ENCODE results near the gene WNT3. TPM values are rescaled to one million over a fixed set of nuclear protein-coding genes. Genes with fewer than 3 reads are reported as not detected.

Gene WNT3
- total and polyA plus RNA-seq, 2 of the 8 experiments (the other 6 are each of a cell fraction or from before 2014, with no cell fraction given), result 0.56 to 2.0 TPM

DNA sequence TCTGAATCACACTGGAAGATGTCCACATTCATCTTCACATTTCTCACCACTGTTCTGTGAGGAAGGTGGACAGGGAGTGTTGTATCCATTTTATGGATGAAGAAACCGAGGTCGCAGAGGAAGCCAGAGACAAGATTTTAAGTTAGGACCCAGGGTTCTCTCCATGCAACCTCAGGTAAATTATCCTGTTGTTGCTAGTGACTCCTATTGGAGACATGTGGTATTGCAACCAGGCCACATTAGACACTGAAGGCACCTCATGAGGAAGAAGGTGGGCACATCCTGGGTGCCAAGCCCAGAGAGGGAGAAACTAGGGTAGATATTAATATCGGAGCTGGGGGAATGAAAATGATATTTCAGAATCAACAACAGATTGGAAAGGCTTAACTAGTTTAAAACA is 24.3 kb upstream of the WNT3 start:
- no peak overlapping the region for H3K4me2 ChIP-seq (ENCODE audit: insufficient read depth in 1 of 2, low read depth in 2 of 2, low read length in 2 of 2)
- H4K8ac ChIP-seq (ENCODE audit: extremely low read depth, insufficient read depth, low read length), result no peak overlapping the region
- H2AFZ ChIP-seq (ENCODE audit: low read length), result no peak overlapping the region
- H2BK5ac ChIP-seq (ENCODE audit: low read depth, low read length), result no peak overlapping the region
- no peak for DNase-seq (ENCODE audit: low read depth in 1 of 2, low spot score in 2 of 2)
- POLR2A ChIA-PET (ENCODE audit: partially characterized antibody), result interaction anchor here (0.5 to 1.3 kb wide), 2 partner anchors 101 to 644 kb away, joined by 3 read pairs; no protein-coding TSS in a partner anchor
- no peak overlapping the region for H3K4ac ChIP-seq (replicated peaks; ENCODE audit: insufficient read length, low read depth, low read length)
- no peaks in the 10 kb centered on the region for H4K20me1 ChIP-seq (replicated peaks in 1 of 2; ENCODE audit: control insufficient read depth in 1 of 2, insufficient read depth in 2 of 2, low read length in 2 of 2)
- FAIRE-seq, result no peak
- H3K27me3 ChIP-seq (replicated peaks in 1 of 4; ENCODE audit: control insufficient read depth in 3 of 4, extremely low read depth in 1 of 4, insufficient read depth in 3 of 4, low read length in 3 of 4), result peaks cover 3 to 12% (median 12%) of the 10 kb centered on the region in 4 experiments
- H3K79me1 ChIP-seq (ENCODE audit: low read depth, low read length), result no peaks in the 10 kb centered on the region
- CTCF ChIA-PET (ENCODE audit: partially characterized antibody), result interaction anchor here (0.6 to 5.4 kb wide), 48 partner anchors 7 to 1623 kb away, joined by 3 to 81 read pairs (median 4); partner anchors contain the start of genes RPRML and WNT9B
- H2BK15ac ChIP-seq (ENCODE audit: low read length), result no peak overlapping the region
- H3K27ac ChIP-seq (ENCODE audit: low read depth, low read length), result no peak overlapping the region
- no peak overlapping the region for H3K56ac ChIP-seq (replicated peaks; ENCODE audit: insufficient read length, low read depth, low read length)
- no peak overlapping the region for H3K9ac ChIP-seq (replicated peaks in 1 of 4; ENCODE audit: extremely low read depth in 1 of 4, low read depth in 3 of 4, low read length in 3 of 4)
- H3K36me3 ChIP-seq (ENCODE audit: control insufficient read depth in 2 of 4, insufficient read depth in 4 of 4, low read length in 3 of 4), result no peaks in the 10 kb centered on the region
- H3K23me2 ChIP-seq (ENCODE audit: low read depth, low read length), result no peaks in the 10 kb centered on the region; the same call in 1 of the 2 replicates
- no peak overlapping the region for H3K14ac ChIP-seq (ENCODE audit: insufficient read length)
- no peak overlapping the region for H2BK20ac ChIP-seq (ENCODE audit: low read length)
- WGBS, 2 experiments (ENCODE audit: extremely low coverage in 1 of 2, insufficient coverage in 1 of 2, insufficient read length in 1 of 2, insufficient replicate concordance in 2 of 2, low coverage in 1 of 2, low lambda C conversion rate in 2 of 2, missing lambda C conversion rate in 1 of 2), result 89% methylated on average over 3 of the region's 3 CpGs; no CpG with 5 or more reads in 1 of the 2 experiments
- H3K79me2 ChIP-seq (ENCODE audit: control insufficient read depth in 1 of 2, insufficient read depth in 2 of 2, low read length in 2 of 2), result no peaks in the 10 kb centered on the region
- H4K5ac ChIP-seq (ENCODE audit: insufficient read length, low read depth, low read length), result no peak overlapping the region
- no peak overlapping the region for H3K4me3 ChIP-seq (ENCODE audit: extremely low read depth in 1 of 4, insufficient read depth in 2 of 4, low read depth in 3 of 4, low read length in 4 of 4)
- H3K9me3 ChIP-seq (ENCODE audit: insufficient read depth in 2 of 2, low read depth in 1 of 2, low read length in 1 of 2), result peaks cover 9 to 10% of the 10 kb centered on the region in 2 experiments; a peak in 3 of 4 replicates
- no peak overlapping the region for H2BK120ac ChIP-seq (replicated peaks; ENCODE audit: low read depth, low read length)
- no peak overlapping the region for H4K91ac ChIP-seq (replicated peaks; ENCODE audit: insufficient read length, low read length)
- no peak overlapping the region for H2BK12ac ChIP-seq (ENCODE audit: low read depth, low read length)
- no peak overlapping the region for H3K18ac ChIP-seq (ENCODE audit: extremely low read depth, low read length)
- no peaks in the 10 kb centered on the region; a peak in 1 of 7 replicates for H3K4me1 ChIP-seq (replicated peaks in 1 of 4; ENCODE audit: control insufficient read depth in 3 of 4, insufficient read depth in 4 of 4, low read length in 3 of 4)
- H2AK5ac ChIP-seq (ENCODE audit: low read depth, low read length), result no peak overlapping the region
- H3K23ac ChIP-seq (ENCODE audit: insufficient read length), result no peak overlapping the region
- TF ChIP-seq RAD21 (IDR thresholded peaks at IDR 0.05 in 1 of 2, conservative IDR thresholded peaks at IDR 0.05 in 1 of 2; ENCODE audit: low read depth in 2 of 2, low read length in 2 of 2), result peak in 1 of 2 experiments; percentile 11; a peak in 1 of 4 replicates
- TF ChIP-seq, protein P1, sequence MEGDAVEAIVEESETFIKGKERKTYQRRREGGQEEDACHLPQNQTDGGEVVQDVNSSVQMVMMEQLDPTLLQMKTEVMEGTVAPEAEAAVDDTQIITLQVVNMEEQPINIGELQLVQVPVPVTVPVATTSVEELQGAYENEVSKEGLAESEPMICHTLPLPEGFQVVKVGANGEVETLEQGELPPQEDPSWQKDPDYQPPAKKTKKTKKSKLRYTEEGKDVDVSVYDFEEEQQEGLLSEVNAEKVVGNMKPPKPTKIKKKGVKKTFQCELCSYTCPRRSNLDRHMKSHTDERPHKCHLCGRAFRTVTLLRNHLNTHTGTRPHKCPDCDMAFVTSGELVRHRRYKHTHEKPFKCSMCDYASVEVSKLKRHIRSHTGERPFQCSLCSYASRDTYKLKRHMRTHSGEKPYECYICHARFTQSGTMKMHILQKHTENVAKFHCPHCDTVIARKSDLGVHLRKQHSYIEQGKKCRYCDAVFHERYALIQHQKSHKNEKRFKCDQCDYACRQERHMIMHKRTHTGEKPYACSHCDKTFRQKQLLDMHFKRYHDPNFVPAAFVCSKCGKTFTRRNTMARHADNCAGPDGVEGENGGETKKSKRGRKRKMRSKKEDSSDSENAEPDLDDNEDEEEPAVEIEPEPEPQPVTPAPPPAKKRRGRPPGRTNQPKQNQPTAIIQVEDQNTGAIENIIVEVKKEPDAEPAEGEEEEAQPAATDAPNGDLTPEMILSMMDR (IDR thresholded peaks at IDR 0.05; ENCODE audit: control extremely low read depth in 1 of 3, insufficient read depth in 1 of 3, low read depth in 1 of 3, low read length in 3 of 3), result peak; percentile 26 to 66 (median 35)
- TF ChIP-seq, protein P2, sequence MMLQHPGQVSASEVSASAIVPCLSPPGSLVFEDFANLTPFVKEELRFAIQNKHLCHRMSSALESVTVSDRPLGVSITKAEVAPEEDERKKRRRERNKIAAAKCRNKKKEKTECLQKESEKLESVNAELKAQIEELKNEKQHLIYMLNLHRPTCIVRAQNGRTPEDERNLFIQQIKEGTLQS (IDR thresholded peaks at IDR 0.05; ENCODE audit: insufficient read depth, low read depth, low read length), result no peak
- 0 out of 2 replicates have a peak, but pooled peaks have one; percentile 16 for TF ChIP-seq KDM1A (IDR thresholded peaks at IDR 0.05; ENCODE audit: borderline replicate concordance, low read length)

Data from H1 (cell line).